ENCODE measurements around the gene UXS1. TPM values are rescaled to one million over a fixed set of nuclear protein-coding genes. Genes with fewer than 3 reads are reported as not detected.

The UXS1 gene
- total and polyA plus RNA-seq, 9 of the 15 experiments (the other 6 are each of a cell fraction or from before 2014, with no cell fraction given) = 5.8 to 25.8 (median 15.0) TPM

- Histone ChIP-seq H3K9me1 (ENCODE audit: control insufficient read depth, insufficient read depth, low read length) (no peaks in the 10 kb centered on the region), H3K79me2 (ENCODE audit: control insufficient read depth, insufficient read depth, low read length) (peaks cover 7% of the 10 kb centered on the region; the same call in 2 of the 3 replicates), H3K9ac (ENCODE audit: insufficient read depth in 1 of 2, low read depth in 2 of 2, low read length in 2 of 2) (no peak overlapping the region), H3K4me3 (no peak overlapping the region), H3K36me3 (ENCODE audit: control insufficient read depth, insufficient read depth, low read length) (peaks cover 56% of the 10 kb centered on the region), H3K4me1 (replicated peaks in 1 of 2; ENCODE audit: control insufficient read depth in 2 of 2, insufficient read depth in 2 of 2, low read length in 2 of 2) (peaks cover 0 to 5% of the 10 kb centered on the region in 2 experiments; a peak in 2 of 5 replicates), H3K27ac (ENCODE audit: extremely low read depth, low read depth, low read length) (no peak overlapping the region), H3K9me3 (replicated peaks; ENCODE audit: control insufficient read depth, insufficient read depth, low read depth, low read length) (no peaks in the 10 kb centered on the region), H4K20me1 (replicated peaks; ENCODE audit: control insufficient read depth, insufficient read depth, low read length) (no peaks in the 10 kb centered on the region), H3K27me3 (ENCODE audit: control insufficient read depth in 2 of 2, insufficient read depth in 2 of 2, low read length in 2 of 2) (no peaks in the 10 kb centered on the region), H3K4me2 (ENCODE audit: insufficient read depth, low read length) (no peak overlapping the region), H2AFZ (ENCODE audit: low read depth, low read length) (no peak overlapping the region)
- no peak for FAIRE-seq
- no peak for DNase-seq (ENCODE audit: extremely low read depth in 1 of 4, low spot score in 3 of 4)
- TF ChIP-seq CBX3 (IDR thresholded peaks at IDR 0.05; ENCODE audit: borderline replicate concordance in 1 of 2, low read length in 2 of 2) = no peak
- no peak for TF ChIP-seq ZNF23 (CRISPR knock-in tag; IDR thresholded peaks at IDR 0.05)
- TF ChIP-seq, protein P1, sequence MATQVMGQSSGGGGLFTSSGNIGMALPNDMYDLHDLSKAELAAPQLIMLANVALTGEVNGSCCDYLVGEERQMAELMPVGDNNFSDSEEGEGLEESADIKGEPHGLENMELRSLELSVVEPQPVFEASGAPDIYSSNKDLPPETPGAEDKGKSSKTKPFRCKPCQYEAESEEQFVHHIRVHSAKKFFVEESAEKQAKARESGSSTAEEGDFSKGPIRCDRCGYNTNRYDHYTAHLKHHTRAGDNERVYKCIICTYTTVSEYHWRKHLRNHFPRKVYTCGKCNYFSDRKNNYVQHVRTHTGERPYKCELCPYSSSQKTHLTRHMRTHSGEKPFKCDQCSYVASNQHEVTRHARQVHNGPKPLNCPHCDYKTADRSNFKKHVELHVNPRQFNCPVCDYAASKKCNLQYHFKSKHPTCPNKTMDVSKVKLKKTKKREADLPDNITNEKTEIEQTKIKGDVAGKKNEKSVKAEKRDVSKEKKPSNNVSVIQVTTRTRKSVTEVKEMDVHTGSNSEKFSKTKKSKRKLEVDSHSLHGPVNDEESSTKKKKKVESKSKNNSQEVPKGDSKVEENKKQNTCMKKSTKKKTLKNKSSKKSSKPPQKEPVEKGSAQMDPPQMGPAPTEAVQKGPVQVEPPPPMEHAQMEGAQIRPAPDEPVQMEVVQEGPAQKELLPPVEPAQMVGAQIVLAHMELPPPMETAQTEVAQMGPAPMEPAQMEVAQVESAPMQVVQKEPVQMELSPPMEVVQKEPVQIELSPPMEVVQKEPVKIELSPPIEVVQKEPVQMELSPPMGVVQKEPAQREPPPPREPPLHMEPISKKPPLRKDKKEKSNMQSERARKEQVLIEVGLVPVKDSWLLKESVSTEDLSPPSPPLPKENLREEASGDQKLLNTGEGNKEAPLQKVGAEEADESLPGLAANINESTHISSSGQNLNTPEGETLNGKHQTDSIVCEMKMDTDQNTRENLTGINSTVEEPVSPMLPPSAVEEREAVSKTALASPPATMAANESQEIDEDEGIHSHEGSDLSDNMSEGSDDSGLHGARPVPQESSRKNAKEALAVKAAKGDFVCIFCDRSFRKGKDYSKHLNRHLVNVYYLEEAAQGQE (IDR thresholded peaks at IDR 0.05; ENCODE audit: borderline replicate concordance) = no peak
- TF ChIP-seq, protein P1 (CRISPR knock-in tag; IDR thresholded peaks at IDR 0.05; ENCODE audit: low read depth) = no peak
- no peak for TF ChIP-seq MTA1 (IDR thresholded peaks at IDR 0.05; ENCODE audit: borderline replicate concordance)
- no peak for TF ChIP-seq ZNF644 (tag; IDR thresholded peaks at IDR 0.05; ENCODE audit: low read depth)
- no peak for TF ChIP-seq CSDE1 (IDR thresholded peaks at IDR 0.05)
- no peak for TF ChIP-seq SMARCA5 (IDR thresholded peaks at IDR 0.05)
- no peak for TF ChIP-seq POU5F1 (IDR thresholded peaks at IDR 0.05; ENCODE audit: borderline replicate concordance, low read depth, low read length, partially characterized antibody)
- no peak for TF ChIP-seq ZNF696 (CRISPR knock-in tag; conservative IDR thresholded peaks at IDR 0.05)
- no peak for TF ChIP-seq RAD51 (IDR thresholded peaks at IDR 0.05; ENCODE audit: borderline replicate concordance, low read depth)
- ChIA-PET CTCF (ENCODE audit: low intra/inter-chr PET ratio) (no interaction called here), POLR2A (interaction anchor here (0.7 kb wide), 1 partner anchor 20 kb away, joined by 3 read pairs; no protein-coding TSS in a partner anchor)
- BruUV-seq (replicated peaks) = no TSS peak
- ATAC-seq = no peak
- intact Hi-C loops (cut with micrococcal nuclease) (no loop called here), in situ Hi-C loops (cut with MboI) (no loop called here)
- 73% methylated on average over 5 of the region's 5 CpGs for WGBS (ENCODE audit: insufficient coverage, low coverage, missing lambda C conversion rate)
Measured at GRCh38 chr2:106126705-106127281, 67.3 kb downstream of the UXS1 start.

Data from K562 (cell line).